ENCODE results near the gene ARHGAP29. TPM values are rescaled to one million over a fixed set of nuclear protein-coding genes. Genes with fewer than 3 reads are reported as not detected.

Gene ARHGAP29
- total and polyA plus RNA-seq, 2 experiments from 2014 or later: 4.6 to 6.9 TPM

DNA sequence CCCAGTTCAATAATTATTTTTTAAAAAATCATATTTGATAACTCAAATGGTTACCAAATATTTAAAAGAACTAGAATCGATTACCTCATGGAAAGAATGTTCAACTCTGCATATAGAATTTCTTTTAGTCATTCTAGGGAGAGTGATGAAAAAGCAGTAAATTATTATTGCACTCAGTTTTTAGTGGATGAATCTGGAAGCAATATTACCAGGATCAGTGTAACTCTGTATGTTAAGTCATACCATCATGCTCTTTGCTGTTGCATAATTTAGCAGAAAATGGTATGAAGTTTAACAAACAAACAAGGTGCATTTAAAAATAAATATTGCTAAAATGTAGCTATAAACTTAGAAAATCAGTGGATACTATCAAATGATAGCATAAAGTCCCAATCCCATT is 46.1 kb upstream of the ARHGAP29 start:
- H3K4me1 Mint-ChIP-seq: no peaks in the 10 kb centered on the region
- Histone ChIP-seq H3F3A (replicated peaks; ENCODE audit: low read depth) (no peaks in the 10 kb centered on the region), H3K9me2 (ENCODE audit: insufficient read depth) (no peaks in the 10 kb centered on the region), H3K27ac (ENCODE audit: low read depth) (no peak overlapping the region), H3K36me3 (ENCODE audit: insufficient read depth) (no peaks in the 10 kb centered on the region), H3K27me3 (ENCODE audit: insufficient read depth) (no peaks in the 10 kb centered on the region), H3K79me2 (replicated peaks; ENCODE audit: insufficient read depth) (no peaks in the 10 kb centered on the region), H3K4me2 (no peak overlapping the region), H2AFZ (no peak overlapping the region), H4K20me1 (replicated peaks; ENCODE audit: insufficient read depth) (no peaks in the 10 kb centered on the region), H3K4me1 (ENCODE audit: insufficient read depth) (no peaks in the 10 kb centered on the region), H3K4me3 (no peak overlapping the region)
- H3K27ac Mint-ChIP-seq: no peak overlapping the region
- H3K4me3 Mint-ChIP-seq: no peak overlapping the region
- no peaks in the 10 kb centered on the region for H3K9me3 Mint-ChIP-seq
- TF ChIP-seq EZH2phosphoT487 (IDR thresholded peaks at IDR 0.05; ENCODE audit: unreplicated experiment) (no peak), ZNF331 (CRISPR knock-in tag; IDR thresholded peaks at IDR 0.05; ENCODE audit: low read depth) (no peak), ZNF114 (CRISPR knock-in tag; IDR thresholded peaks at IDR 0.05) (no peak), STAT1 (IDR thresholded peaks at IDR 0.05; ENCODE audit: unreplicated experiment) (no peak), NANOG (IDR thresholded peaks at IDR 0.05; ENCODE audit: borderline replicate concordance) (no peak), CREB1 (CRISPR knock-in tag; IDR thresholded peaks at IDR 0.05; ENCODE audit: low read depth) (no peak), POLR2AphosphoS5 (IDR thresholded peaks at IDR 0.05; ENCODE audit: low read depth) (no peak), JUNB (IDR thresholded peaks at IDR 0.05; ENCODE audit: unreplicated experiment) (no peak), EZH2 (IDR thresholded peaks at IDR 0.05; ENCODE audit: low read depth, unreplicated experiment) (no peak)
- TF ChIP-seq, protein P1, sequence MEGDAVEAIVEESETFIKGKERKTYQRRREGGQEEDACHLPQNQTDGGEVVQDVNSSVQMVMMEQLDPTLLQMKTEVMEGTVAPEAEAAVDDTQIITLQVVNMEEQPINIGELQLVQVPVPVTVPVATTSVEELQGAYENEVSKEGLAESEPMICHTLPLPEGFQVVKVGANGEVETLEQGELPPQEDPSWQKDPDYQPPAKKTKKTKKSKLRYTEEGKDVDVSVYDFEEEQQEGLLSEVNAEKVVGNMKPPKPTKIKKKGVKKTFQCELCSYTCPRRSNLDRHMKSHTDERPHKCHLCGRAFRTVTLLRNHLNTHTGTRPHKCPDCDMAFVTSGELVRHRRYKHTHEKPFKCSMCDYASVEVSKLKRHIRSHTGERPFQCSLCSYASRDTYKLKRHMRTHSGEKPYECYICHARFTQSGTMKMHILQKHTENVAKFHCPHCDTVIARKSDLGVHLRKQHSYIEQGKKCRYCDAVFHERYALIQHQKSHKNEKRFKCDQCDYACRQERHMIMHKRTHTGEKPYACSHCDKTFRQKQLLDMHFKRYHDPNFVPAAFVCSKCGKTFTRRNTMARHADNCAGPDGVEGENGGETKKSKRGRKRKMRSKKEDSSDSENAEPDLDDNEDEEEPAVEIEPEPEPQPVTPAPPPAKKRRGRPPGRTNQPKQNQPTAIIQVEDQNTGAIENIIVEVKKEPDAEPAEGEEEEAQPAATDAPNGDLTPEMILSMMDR (conservative IDR thresholded peaks at IDR 0.05; ENCODE audit: low read depth in 2 of 2): no peak
- TF ChIP-seq, protein P2, sequence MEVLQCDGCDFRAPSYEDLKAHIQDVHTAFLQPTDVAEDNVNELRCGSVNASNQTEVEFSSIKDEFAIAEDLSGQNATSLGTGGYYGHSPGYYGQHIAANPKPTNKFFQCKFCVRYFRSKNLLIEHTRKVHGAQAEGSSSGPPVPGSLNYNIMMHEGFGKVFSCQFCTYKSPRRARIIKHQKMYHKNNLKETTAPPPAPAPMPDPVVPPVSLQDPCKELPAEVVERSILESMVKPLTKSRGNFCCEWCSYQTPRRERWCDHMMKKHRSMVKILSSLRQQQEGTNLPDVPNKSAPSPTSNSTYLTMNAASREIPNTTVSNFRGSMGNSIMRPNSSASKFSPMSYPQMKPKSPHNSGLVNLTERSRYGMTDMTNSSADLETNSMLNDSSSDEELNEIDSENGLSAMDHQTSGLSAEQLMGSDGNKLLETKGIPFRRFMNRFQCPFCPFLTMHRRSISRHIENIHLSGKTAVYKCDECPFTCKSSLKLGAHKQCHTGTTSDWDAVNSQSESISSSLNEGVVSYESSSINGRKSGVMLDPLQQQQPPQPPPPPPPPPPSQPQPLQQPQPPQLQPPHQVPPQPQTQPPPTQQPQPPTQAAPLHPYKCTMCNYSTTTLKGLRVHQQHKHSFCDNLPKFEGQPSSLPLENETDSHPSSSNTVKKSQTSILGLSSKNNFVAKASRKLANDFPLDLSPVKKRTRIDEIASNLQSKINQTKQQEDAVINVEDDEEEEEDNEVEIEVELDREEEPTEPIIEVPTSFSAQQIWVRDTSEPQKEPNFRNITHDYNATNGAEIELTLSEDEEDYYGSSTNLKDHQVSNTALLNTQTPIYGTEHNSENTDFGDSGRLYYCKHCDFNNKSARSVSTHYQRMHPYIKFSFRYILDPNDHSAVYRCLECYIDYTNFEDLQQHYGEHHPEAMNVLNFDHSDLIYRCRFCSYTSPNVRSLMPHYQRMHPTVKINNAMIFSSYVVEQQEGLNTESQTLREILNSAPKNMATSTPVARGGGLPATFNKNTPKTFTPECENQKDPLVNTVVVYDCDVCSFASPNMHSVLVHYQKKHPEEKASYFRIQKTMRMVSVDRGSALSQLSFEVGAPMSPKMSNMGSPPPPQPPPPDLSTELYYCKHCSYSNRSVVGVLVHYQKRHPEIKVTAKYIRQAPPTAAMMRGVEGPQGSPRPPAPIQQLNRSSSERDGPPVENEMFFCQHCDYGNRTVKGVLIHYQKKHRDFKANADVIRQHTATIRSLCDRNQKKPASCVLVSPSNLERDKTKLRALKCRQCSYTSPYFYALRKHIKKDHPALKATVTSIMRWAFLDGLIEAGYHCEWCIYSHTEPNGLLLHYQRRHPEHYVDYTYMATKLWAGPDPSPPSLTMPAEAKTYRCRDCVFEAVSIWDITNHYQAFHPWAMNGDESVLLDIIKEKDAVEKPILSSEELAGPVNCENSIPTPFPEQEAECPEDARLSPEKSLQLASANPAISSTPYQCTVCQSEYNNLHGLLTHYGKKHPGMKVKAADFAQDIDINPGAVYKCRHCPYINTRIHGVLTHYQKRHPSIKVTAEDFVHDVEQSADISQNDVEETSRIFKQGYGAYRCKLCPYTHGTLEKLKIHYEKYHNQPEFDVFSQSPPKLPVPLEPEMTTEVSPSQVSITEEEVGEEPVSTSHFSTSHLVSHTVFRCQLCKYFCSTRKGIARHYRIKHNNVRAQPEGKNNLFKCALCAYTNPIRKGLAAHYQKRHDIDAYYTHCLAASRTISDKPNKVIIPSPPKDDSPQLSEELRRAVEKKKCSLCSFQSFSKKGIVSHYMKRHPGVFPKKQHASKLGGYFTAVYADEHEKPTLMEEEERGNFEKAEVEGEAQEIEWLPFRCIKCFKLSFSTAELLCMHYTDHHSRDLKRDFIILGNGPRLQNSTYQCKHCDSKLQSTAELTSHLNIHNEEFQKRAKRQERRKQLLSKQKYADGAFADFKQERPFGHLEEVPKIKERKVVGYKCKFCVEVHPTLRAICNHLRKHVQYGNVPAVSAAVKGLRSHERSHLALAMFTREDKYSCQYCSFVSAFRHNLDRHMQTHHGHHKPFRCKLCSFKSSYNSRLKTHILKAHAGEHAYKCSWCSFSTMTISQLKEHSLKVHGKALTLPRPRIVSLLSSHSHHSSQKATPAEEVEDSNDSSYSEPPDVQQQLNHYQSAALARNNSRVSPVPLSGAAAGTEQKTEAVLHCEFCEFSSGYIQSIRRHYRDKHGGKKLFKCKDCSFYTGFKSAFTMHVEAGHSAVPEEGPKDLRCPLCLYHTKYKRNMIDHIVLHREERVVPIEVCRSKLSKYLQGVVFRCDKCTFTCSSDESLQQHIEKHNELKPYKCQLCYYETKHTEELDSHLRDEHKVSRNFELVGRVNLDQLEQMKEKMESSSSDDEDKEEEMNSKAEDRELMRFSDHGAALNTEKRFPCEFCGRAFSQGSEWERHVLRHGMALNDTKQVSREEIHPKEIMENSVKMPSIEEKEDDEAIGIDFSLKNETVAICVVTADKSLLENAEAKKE (CRISPR knock-in tag; IDR thresholded peaks at IDR 0.05): no peak
- TF ChIP-seq, protein P3, sequence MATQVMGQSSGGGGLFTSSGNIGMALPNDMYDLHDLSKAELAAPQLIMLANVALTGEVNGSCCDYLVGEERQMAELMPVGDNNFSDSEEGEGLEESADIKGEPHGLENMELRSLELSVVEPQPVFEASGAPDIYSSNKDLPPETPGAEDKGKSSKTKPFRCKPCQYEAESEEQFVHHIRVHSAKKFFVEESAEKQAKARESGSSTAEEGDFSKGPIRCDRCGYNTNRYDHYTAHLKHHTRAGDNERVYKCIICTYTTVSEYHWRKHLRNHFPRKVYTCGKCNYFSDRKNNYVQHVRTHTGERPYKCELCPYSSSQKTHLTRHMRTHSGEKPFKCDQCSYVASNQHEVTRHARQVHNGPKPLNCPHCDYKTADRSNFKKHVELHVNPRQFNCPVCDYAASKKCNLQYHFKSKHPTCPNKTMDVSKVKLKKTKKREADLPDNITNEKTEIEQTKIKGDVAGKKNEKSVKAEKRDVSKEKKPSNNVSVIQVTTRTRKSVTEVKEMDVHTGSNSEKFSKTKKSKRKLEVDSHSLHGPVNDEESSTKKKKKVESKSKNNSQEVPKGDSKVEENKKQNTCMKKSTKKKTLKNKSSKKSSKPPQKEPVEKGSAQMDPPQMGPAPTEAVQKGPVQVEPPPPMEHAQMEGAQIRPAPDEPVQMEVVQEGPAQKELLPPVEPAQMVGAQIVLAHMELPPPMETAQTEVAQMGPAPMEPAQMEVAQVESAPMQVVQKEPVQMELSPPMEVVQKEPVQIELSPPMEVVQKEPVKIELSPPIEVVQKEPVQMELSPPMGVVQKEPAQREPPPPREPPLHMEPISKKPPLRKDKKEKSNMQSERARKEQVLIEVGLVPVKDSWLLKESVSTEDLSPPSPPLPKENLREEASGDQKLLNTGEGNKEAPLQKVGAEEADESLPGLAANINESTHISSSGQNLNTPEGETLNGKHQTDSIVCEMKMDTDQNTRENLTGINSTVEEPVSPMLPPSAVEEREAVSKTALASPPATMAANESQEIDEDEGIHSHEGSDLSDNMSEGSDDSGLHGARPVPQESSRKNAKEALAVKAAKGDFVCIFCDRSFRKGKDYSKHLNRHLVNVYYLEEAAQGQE (IDR thresholded peaks at IDR 0.05; ENCODE audit: unreplicated experiment): no peak
- TF ChIP-seq, protein P4, sequence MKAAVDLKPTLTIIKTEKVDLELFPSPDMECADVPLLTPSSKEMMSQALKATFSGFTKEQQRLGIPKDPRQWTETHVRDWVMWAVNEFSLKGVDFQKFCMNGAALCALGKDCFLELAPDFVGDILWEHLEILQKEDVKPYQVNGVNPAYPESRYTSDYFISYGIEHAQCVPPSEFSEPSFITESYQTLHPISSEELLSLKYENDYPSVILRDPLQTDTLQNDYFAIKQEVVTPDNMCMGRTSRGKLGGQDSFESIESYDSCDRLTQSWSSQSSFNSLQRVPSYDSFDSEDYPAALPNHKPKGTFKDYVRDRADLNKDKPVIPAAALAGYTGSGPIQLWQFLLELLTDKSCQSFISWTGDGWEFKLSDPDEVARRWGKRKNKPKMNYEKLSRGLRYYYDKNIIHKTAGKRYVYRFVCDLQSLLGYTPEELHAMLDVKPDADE (IDR thresholded peaks at IDR 0.05): no peak
- no peaks in the 10 kb centered on the region for H3K36me3 Mint-ChIP-seq (ENCODE audit: low read depth)
- no peak for DNase-seq (ENCODE audit: low spot score)
- H3K27me3 Mint-ChIP-seq (ENCODE audit: insufficient read depth, low read depth, poor library complexity): no peaks in the 10 kb centered on the region
- no peak for ATAC-seq

Measured in GM23338 (cell line).